ENCODE results near the gene SYNDIG1. TPM values are rescaled to one million over a fixed set of nuclear protein-coding genes. Genes with fewer than 3 reads are reported as not detected.

The SYNDIG1 gene
- total and polyA plus RNA-seq, 2 of the 4 experiments (the other 2 are of a cell fraction), result not detected

- no peak overlapping the region for H4K8ac ChIP-seq (ENCODE audit: low read depth in 2 of 2, low read length in 2 of 2)
- peaks cover 22% of the 10 kb centered on the region for H3K27me3 ChIP-seq (ENCODE audit: control insufficient read depth, insufficient read depth, low read length)
- H3K4ac ChIP-seq (ENCODE audit: low read depth, low read length), result no peak overlapping the region
- H3K79me1 ChIP-seq (ENCODE audit: low read depth in 1 of 2, low read length in 2 of 2), result no peaks in the 10 kb centered on the region
- no peak overlapping the region for H3K14ac ChIP-seq (replicated peaks; ENCODE audit: low read depth, low read length)
- no peak overlapping the region for H2BK15ac ChIP-seq (ENCODE audit: low read depth, low read length)
- dilution Hi-C loops (cut with HindIII; ENCODE audit: low sequenced_read_pairs, unreplicated experiment), result no loop called here
- H2BK20ac ChIP-seq (ENCODE audit: low read depth, low read length), result no peak overlapping the region
- in situ Hi-C loops (cut with MboI; ENCODE audit: low sequenced_read_pairs), result no loop called here
- intact Hi-C loops (cut with micrococcal nuclease), result no loop called here
- H4K20me1 ChIP-seq (ENCODE audit: insufficient read depth, low read length), result no peaks in the 10 kb centered on the region
- POLR2A ChIA-PET (ENCODE audit: unreplicated experiment), result no interaction called here
- no peaks in the 10 kb centered on the region for H3K9me3 ChIP-seq (ENCODE audit: control insufficient read depth, insufficient read depth, low read length)
- no peaks in the 10 kb centered on the region for H3K9me1 ChIP-seq (ENCODE audit: insufficient read depth, low read length)
- CTCF ChIA-PET, result no interaction called here
- TF ChIP-seq RCOR1 (IDR thresholded peaks at IDR 0.05; ENCODE audit: insufficient replicate concordance, low read length) (no peak), MXI1 (IDR thresholded peaks at IDR 0.05; ENCODE audit: borderline replicate concordance, low read depth, low read length) (no peak)
- no peak overlapping the region for H2AFZ ChIP-seq (replicated peaks; ENCODE audit: low read length, poor library complexity)
- no peak overlapping the region for H2BK120ac ChIP-seq (ENCODE audit: low read depth, low read length)
- H3K4me2 ChIP-seq (ENCODE audit: low read depth, low read length), result no peak overlapping the region
- no peak overlapping the region for H2AK5ac ChIP-seq (ENCODE audit: low read depth, low read length)
- BruUV-seq (replicated peaks), result no TSS peak
- no peak overlapping the region for H4K91ac ChIP-seq (ENCODE audit: insufficient read depth, low read depth, low read length)
- no peak overlapping the region for H4K5ac ChIP-seq (ENCODE audit: low read depth, low read length)
- 80% methylated on average over 5 of the region's 8 CpGs; no CpG with 5 or more reads in 1 of the 2 experiments for WGBS, 2 experiments (ENCODE audit: extremely low coverage in 2 of 2, insufficient read length in 1 of 2)
- no peak overlapping the region for H2AK9ac ChIP-seq (replicated peaks; ENCODE audit: low read depth, low read length, poor library complexity)
- no peak overlapping the region for H3K18ac ChIP-seq (ENCODE audit: low read depth, low read length)
- H3K23ac ChIP-seq (ENCODE audit: low read depth, low read length), result no peak overlapping the region
- no peak overlapping the region for H3K27ac ChIP-seq (ENCODE audit: insufficient read depth, low read length)
- no peaks in the 10 kb centered on the region for H3K36me3 ChIP-seq (ENCODE audit: control insufficient read depth, insufficient read depth, low read length)
- no peak overlapping the region for H3K56ac ChIP-seq (ENCODE audit: extremely low read depth, insufficient read depth, low read length)
- H3K9ac ChIP-seq (ENCODE audit: low read depth, low read length), result no peak overlapping the region
- ATAC-seq (ENCODE audit: low read depth) (no peak), DNase-seq (no peak)
- no peak overlapping the region for H3K4me3 ChIP-seq (ENCODE audit: insufficient read depth, low read depth, low read length)
- H3K4me1 ChIP-seq (ENCODE audit: control insufficient read depth, insufficient read depth, low read length), result peaks cover 4% of the 10 kb centered on the region; the same call in 1 of the 2 replicates
- H2BK5ac ChIP-seq (ENCODE audit: low read depth, low read length, poor library complexity, severe bottlenecking), result no peak overlapping the region
Observed at GRCh38 chr20:24662322-24662721, 192.9 kb downstream of the SYNDIG1 start.

Measured in IMR-90 (cell line).